ENCODE results near the gene ZNF483.
"Not testable (repeated sequence)": the region's sequence is repeated elsewhere in the genome, so short reads cannot be mapped to it uniquely, and the experiment has no call there.

The ZNF483 gene

DNA sequence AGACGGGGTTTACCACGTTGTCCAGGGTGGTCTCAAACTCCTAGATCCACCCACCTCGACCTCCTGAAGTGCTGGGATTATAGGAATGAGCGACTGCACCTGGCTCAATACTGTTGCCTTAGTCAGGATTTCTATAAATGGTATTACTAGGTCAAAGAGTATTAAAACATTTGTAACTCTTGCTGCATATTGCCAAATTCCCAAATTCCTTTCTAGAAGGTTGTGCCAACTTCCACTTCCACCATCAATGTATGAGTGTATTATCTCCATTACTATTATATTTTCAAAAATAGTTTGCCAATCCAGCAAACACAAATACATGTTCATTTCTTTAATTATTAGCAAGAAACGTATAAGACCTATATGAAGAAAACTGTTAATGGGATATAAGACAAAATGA, 63.9 kb downstream of the ZNF483 start:
- no peak overlapping the region for H3K27ac Mint-ChIP-seq
- ATAC-seq (no peak), DNase-seq (no peak)
- no peaks in the 10 kb centered on the region for H3K4me1 Mint-ChIP-seq
- no peak overlapping the region for H3K4me3 Mint-ChIP-seq
- no peaks in the 10 kb centered on the region for H3K27me3 Mint-ChIP-seq
- peaks cover 0 to 8% of the 10 kb centered on the region in 2 donors for H3K9me3 Mint-ChIP-seq

DNA sequence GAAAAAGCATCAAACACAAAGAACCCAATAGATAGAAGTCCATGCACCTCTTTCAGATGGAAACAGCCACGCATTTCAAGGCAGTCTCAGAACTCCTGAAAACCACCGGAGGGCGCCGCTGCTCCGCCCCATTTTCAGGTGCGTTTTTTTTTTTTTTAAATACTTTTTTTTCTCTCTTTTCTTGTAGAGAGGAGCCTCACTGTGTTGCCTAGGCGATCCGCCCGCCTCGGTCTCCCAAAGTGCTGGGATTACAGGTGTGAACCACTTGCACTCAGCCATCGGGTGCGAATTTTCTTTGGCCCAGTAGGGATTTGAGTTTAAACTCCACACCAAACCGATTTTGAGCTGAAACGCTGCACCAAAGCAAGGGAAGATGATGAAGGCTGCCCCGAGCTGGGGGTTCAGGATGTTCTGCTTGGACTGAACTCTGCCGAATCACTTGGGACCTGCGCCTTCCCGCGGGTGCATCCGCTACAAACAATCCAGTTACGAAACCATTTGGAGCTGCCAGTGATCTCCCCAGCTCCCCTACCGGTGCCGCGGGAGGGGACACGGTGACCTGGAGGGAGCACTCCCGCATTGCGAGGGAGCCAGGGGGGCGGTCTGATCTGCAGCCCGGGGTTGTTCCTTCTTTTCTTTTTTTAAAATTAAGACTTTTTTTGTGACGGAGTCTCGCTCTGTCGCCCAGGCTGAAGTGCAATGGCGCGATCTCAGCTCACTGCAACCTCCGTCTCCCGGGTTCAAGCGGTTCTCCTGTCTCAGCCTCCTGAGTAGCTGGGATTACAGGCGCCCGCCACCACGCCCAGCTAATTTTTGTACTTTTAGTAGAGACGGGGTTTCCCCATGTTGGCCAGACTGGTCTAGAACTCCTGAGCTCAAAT, 73.1 kb downstream of the ZNF483 start:
- H3K4me1 Mint-ChIP-seq: peaks cover 26% of the 10 kb centered on the region
- H3K27ac Mint-ChIP-seq: peak overlapping the region; percentile 25 to 63
- DNase-seq (peak; percentile 40 to 60), ATAC-seq (peak; percentile 56)
- no peaks in the 10 kb centered on the region for H3K9me3 Mint-ChIP-seq
- peak overlapping the region; percentile 84 to 88 for H3K4me3 Mint-ChIP-seq
- H3K27me3 Mint-ChIP-seq: peaks cover 55% of the 10 kb centered on the region

DNA sequence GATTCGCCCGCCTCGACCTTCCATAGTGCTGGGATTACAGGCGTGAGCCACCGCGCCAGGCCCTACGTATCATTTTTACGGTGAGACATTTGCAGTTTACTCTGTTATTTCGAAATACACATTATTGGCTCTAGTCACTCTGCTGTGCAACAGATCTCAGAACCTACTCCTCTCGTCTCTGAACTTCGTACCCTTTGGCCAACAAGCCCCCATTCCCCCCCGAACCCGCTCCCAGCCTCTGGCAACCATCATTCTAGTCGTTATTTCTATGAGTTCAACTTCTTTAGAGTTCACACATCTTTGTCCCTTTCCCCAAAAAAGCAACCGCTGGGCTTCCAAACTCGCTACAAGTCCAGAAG, 73.7 kb downstream of the ZNF483 start:
- ATAC-seq: peak; percentile 29
- Mint-ChIP-seq H3K27ac (no peak overlapping the region), H3K4me3 (peak overlapping the region; percentile 84 to 88), H3K9me3 (no peaks in the 10 kb centered on the region), H3K4me1 (peaks cover 26% of the 10 kb centered on the region), H3K27me3 (peaks cover 55% of the 10 kb centered on the region)
- no peak for DNase-seq

- H3K9me3 Mint-ChIP-seq: no peaks in the 10 kb centered on the region
- peak within 1 kb of the TSS; percentile 34 to 51 for H3K27ac Mint-ChIP-seq
- peak within 1 kb of the TSS; percentile 84 to 88 for H3K4me3 Mint-ChIP-seq
- DNase-seq: peak; percentile 8 to 20
- peaks cover 55% of the 10 kb centered on the region for H3K27me3 Mint-ChIP-seq
- ATAC-seq: peak; percentile 65
- peaks cover 26% of the 10 kb centered on the region for H3K4me1 Mint-ChIP-seq
These were observed 74.3 kb downstream of the ZNF483 start, which contains the start of gene PTGR1 for GRCh38 chr9:111599092-111599954. Gene PTGR1 (minus strand): TSS chr9:111599647. CDS start chr9:111597422, 2,225 bp downstream.

- Mint-ChIP-seq H3K27ac (no peak overlapping the region), H3K27me3 (peaks cover 55% of the 10 kb centered on the region), H3K9me3 (no peaks in the 10 kb centered on the region), H3K4me1 (peaks cover 26% of the 10 kb centered on the region), H3K4me3 (peak overlapping the region; percentile 84 to 88)
- DNase-seq (no peak), ATAC-seq (no peak)
These were observed 75.0 kb downstream of the ZNF483 start for GRCh38 chr9:111599955-111600343.

DNA sequence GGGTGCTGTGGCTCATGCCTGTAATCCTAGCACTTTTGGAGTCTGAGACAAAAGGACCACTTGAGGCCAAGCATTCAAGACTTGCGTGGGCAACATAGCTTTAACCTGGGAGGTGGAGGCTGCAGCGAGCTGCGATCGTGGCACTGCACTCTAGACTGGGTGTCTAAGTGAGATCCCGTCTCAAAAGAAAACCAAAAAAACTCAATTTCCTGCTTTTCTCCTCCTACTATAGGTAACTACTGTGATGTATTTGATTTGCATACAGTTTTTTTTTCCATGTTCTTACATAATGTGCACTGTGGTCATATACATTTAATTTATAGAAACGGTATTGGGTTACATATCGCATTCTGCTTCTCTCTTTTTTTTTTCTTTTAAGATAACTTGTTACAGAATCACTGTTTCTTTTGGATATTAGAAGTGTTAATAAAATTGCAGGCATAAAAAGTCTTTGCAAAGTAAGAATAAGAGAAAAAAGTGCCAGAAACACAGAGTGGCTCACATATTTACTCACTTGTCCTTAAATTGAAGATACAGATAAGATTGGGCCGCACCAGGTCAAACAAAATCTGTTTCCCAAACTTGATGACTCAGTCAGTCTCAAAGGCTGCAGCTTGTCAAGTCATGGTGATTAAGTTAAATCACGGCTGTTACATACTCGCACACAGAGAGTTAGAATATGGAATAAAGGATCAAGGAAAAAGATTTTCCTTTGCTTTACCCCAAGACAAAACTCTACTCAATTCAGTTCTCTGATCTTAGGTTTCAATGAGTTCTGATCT, 76.4 kb downstream of the ZNF483 start:
- no peaks in the 10 kb centered on the region for H3K9me3 Mint-ChIP-seq
- no peak overlapping the region for H3K27ac Mint-ChIP-seq
- H3K4me1 Mint-ChIP-seq: peaks cover 26% of the 10 kb centered on the region
- H3K4me3 Mint-ChIP-seq: peak overlapping the region in 1 of 2 donors; percentile 23
- ATAC-seq (no peak), DNase-seq (no peak)
- peaks cover 63% of the 10 kb centered on the region for H3K27me3 Mint-ChIP-seq

DNA sequence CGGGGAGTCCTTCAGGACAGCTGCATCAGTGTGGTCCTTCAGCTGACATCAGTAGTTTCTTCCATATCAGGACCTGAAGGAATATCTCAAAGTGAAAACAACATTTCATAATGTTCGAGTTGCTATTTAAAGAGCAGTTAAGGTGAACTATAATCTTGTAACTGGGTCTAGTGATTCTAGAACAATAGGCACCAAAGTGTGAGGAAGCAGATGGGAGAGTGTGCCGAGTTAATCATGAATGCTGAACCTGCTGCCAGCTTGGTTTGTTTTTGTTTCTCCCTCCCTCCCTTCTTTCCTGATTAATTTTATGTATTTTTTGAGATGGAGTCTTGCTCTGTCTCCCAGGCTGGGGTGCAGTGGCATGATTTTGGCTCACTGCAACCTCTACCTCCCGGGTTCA, 78.1 kb downstream of the ZNF483 start:
- ATAC-seq (no peak), DNase-seq (no peak)
- H3K27me3 Mint-ChIP-seq: peaks cover 54% of the 10 kb centered on the region
- no peak overlapping the region for H3K4me3 Mint-ChIP-seq
- no peaks in the 10 kb centered on the region for H3K9me3 Mint-ChIP-seq
- no peak overlapping the region for H3K27ac Mint-ChIP-seq
- H3K4me1 Mint-ChIP-seq: peaks cover 19% of the 10 kb centered on the region

DNA sequence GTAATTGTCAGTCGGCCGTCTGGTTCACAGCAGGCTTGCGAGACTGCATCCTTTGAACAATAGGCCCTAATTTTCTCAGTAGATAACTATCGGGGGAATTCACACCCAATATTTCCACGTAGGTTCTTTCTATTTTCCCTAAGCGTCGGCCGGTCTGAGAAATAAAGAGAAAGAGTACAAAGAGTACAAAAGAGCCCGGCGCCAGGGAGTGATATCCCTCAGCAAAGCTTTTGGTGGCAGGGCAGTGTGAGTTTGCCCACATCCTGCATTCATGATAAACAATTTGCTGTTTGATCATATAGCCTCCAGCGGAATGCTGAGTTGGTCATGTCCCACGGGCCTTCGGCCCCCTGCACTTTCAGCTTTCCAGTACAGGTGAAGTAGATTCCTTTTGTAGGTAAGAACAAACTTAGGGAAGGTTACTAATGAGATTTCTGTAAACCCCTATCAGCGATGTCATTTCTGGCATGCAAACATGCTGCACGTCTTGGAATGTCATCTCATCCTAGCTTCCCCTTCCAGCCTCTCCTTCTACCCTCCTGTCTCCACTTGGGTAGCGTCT, 79.2 kb downstream of the ZNF483 start:
- ATAC-seq: no peak
- peaks cover 49% of the 10 kb centered on the region for H3K27me3 Mint-ChIP-seq

GRCh38 chr9:111605041-111605559, 80.1 kb downstream of the ZNF483 start:
- peaks cover 48% of the 10 kb centered on the region for H3K27me3 Mint-ChIP-seq
- no peak for DNase-seq
- no peak overlapping the region for H3K4me3 Mint-ChIP-seq
- no peaks in the 10 kb centered on the region for H3K9me3 Mint-ChIP-seq
- no peaks in the 10 kb centered on the region for H3K4me1 Mint-ChIP-seq
- no peak overlapping the region for H3K27ac Mint-ChIP-seq
- ATAC-seq: no peak

More for the DNA sequence above, 79.2 kb downstream of the ZNF483 start:
- DNase-seq: no peak
- Mint-ChIP-seq H3K4me3 (no peak overlapping the region), H3K4me1 (peaks cover 9% of the 10 kb centered on the region), H3K9me3 (no peaks in the 10 kb centered on the region), H3K27ac (no peak overlapping the region)

DNA sequence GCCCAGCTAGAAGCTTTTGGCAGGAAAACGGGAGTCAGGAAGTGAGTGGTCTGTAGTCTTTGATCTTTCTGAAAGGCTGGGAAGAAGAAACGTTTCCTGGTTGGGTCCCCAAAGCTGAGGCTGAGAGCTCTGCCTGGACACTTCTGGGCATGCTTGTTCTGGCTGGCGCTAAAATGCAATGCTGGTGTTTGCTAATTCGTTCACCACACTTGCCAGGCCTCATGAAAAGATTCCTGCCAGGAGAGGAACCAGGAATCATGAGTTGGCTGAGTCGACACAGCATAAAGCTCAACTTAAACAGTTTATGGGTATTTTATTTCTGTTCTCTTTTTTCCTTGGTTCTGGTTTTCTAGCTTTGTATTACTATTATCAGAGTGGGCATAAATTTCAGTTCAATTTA, 85.2 kb downstream of the ZNF483 start:
- Mint-ChIP-seq H3K27ac (no peak overlapping the region), H3K27me3 (peaks cover 43% of the 10 kb centered on the region), H3K9me3 (no peaks in the 10 kb centered on the region), H3K4me1 (no peaks in the 10 kb centered on the region), H3K4me3 (no peak overlapping the region)
- ATAC-seq (no peak), DNase-seq (no peak)

DNA sequence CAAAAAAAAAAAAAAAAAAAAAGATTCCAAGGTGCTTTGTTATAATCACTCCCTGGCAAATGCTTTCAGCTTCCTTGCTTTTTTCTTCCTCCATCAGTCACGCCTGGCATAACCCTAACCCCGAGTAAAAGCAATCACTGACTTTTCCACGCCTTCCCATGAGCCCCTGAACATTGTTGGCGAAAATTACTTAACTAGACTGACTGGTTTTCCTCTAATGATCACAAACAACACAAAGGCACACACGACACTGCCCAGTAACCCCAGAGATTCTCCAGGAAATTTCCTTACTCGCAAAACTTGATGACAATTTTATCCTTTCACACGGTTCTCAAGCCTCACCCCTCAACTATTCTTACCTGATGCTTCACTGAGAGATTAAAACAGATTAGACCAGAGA, 85.9 kb downstream of the ZNF483 start:
- peaks cover 37% of the 10 kb centered on the region for H3K27me3 Mint-ChIP-seq
- H3K9me3 Mint-ChIP-seq: no peaks in the 10 kb centered on the region
- no peak for DNase-seq
- no peak overlapping the region for H3K27ac Mint-ChIP-seq
- H3K4me3 Mint-ChIP-seq: no peak overlapping the region
- no peaks in the 10 kb centered on the region for H3K4me1 Mint-ChIP-seq
- ATAC-seq: no peak

DNA sequence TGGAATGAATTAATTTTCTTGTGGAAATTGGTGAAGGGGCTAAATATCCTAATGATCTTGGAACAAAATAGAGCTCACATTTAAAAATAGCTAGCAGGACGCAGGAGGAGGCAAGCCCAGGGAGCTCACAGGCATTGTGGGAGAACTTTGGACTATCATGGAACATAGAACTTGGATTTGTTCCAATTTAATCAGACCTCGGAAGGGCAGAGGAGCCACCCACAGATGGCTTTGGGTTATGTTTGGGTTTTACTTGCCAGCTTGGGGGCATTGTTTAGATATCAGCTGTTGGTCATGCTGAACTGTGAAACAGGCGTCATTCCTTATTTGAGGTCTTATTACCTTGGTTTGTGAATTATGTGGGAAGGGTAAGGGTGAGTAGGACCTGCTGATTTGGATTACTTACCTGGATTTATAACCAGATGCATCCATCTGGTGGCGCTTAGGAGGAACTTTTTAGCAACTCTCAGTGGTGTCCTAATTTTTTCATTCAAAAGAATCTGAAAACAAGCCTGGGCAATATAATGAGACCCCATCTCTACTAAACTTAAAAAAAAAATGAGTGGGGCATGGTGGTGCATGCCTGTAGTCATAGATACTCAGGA, 88.6 kb downstream of the ZNF483 start:
- no peaks in the 10 kb centered on the region for H3K9me3 Mint-ChIP-seq
- ATAC-seq (no peak), DNase-seq (no peak)
- no peak overlapping the region for H3K27ac Mint-ChIP-seq
- no peaks in the 10 kb centered on the region for H3K4me1 Mint-ChIP-seq
- no peak overlapping the region for H3K4me3 Mint-ChIP-seq
- peaks cover 37% of the 10 kb centered on the region for H3K27me3 Mint-ChIP-seq

DNA sequence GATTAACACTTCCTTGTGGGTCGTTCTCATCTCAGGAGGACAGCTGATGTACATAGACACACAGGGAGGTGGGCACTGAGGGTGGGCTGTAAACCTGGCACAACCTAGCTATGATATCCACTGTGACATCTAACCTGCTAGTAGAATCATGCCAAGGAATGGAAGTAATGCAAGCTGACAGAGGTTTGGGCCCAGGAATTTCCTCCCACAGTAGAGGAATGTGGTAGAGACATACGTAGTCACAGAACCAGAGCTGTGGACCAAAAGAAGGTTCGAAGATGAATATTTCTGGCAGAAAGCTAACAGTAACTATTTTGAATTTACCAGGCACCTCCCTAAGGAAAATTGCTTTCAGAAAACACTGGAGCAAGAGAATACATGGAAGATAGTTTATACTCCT, 90.9 kb downstream of the ZNF483 start:
- no peak for DNase-seq
- H3K27ac Mint-ChIP-seq: no peak overlapping the region
- H3K27me3 Mint-ChIP-seq: peaks cover 21% of the 10 kb centered on the region

GRCh38 chr9:111617349-111617748, 92.4 kb downstream of the ZNF483 start:
- H3K4me1 Mint-ChIP-seq, ATAC-seq, DNase-seq, H3K4me3 Mint-ChIP-seq, H3K27ac Mint-ChIP-seq, H3K9me3 Mint-ChIP-seq: not testable (repeated sequence)
- H3K27me3 Mint-ChIP-seq: peaks cover 12% of the 10 kb centered on the region

More for the DNA sequence above, 90.9 kb downstream of the ZNF483 start:
- Mint-ChIP-seq H3K4me3 (no peak overlapping the region), H3K4me1 (no peaks in the 10 kb centered on the region), H3K9me3 (no peaks in the 10 kb centered on the region)
- no peak for ATAC-seq

All from stimulated activated naive CD8-positive, alpha-beta T cell treated with anti-CD3 and anti-CD28 coated beads, Interleukin-15, amount 100 ng/mL, for 72 hours (primary cell).